Measurements from ENCODE around the gene SLC6A18. TPM values are rescaled to one million over a fixed set of nuclear protein-coding genes. Genes with fewer than 3 reads are reported as not detected.

The SLC6A18 gene
- total and polyA plus RNA-seq, 2 experiments from 2014 or later: not detected

- no peak for TF ChIP-seq CTCF (IDR thresholded peaks at IDR 0.05; ENCODE audit: low read depth, low read length)
- H3K27me3 ChIP-seq: no peaks in the 10 kb centered on the region
- no peaks in the 10 kb centered on the region for H3K4me1 ChIP-seq (ENCODE audit: low read depth)
- H3K9me3 ChIP-seq (ENCODE audit: low read depth): no peaks in the 10 kb centered on the region
- no peak overlapping the region for H3K27ac ChIP-seq
- H3K4me3 ChIP-seq: no peak overlapping the region
- DNase-seq (ENCODE audit: low read depth in 1 of 2, low spot score in 1 of 2): no peak
- H3K36me3 ChIP-seq: no peaks in the 10 kb centered on the region
Observed at GRCh38 chr5:1241509-1242080, 16.4 kb downstream of the SLC6A18 start.

DNA sequence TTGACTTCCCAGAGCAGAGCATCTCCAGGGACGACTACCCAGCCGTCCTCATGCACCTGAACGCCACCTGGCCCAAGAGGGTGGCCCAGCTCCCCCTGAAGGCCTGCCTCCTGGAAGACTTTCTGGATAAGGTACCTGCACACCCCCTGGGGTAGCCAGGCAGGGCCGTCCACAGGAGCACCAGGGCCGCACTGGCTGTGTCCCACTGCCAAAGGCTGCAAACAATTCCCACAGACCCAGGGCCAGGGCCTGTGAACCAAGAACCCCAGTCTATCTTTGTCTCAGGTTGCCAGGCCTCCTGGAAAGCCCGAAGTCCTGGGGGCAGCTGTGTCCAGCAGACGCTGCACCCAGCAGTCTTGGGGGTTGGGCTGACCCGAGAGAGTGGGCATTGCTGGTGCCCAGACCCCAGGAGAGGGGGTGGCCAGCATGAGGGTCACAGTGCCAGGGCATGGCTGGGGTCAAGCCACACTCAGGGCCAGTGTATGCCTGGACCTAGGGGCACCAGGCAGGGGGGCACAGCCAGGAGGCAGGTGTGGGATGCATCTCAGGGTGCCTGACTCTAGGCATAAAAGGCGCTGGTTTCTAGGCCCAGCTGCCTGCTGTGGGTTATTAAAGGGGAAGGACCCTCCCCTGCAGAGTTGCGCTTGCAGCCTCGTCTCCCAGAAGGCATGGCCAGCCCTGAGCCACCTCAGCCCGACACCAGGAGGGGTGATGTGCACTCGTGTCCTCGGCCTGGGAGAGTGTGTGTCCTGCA lies 17.7 kb downstream of the SLC6A18 start:
- H3K4me3 ChIP-seq: no peak overlapping the region
- H3K4me1 ChIP-seq (ENCODE audit: low read depth): no peaks in the 10 kb centered on the region

DNA sequence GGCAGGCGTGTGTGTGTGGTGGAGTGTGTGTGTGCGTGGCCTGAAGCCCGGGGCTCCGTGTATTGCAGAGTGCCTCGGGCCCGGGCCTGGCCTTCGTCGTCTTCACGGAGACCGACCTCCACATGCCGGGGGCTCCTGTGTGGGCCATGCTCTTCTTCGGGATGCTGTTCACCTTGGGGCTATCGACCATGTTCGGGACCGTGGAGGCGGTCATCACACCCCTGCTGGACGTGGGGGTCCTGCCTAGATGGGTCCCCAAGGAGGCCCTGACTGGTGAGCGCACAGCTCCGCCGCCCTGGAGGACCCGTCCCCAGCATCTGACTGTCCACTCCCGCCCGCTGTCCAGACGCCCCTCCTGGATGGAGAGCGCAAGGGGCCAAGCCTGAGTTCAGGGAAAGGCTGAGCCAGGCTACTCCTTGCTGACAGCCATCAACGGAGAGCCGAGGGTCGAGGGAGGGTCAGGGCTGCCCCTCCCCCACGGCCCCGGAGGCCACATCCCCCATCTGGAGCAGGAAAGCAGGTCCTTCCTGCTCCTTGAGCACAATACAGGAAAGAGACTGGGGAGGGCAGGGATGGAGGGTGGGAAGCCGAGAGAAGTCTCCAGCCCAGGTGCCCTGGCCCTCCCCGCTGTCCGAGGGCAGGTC lies 18.4 kb downstream of the SLC6A18 start:
- no peaks in the 10 kb centered on the region for H3K9me3 ChIP-seq (ENCODE audit: low read depth)
- H3K4me1 ChIP-seq (ENCODE audit: low read depth): no peaks in the 10 kb centered on the region
- TF ChIP-seq CTCF (IDR thresholded peaks at IDR 0.05; ENCODE audit: low read depth, low read length): no peak
- no peak overlapping the region for H3K27ac ChIP-seq
- no peak overlapping the region for H3K4me3 ChIP-seq
- H3K36me3 ChIP-seq: no peaks in the 10 kb centered on the region
- H3K27me3 ChIP-seq: no peaks in the 10 kb centered on the region
- DNase-seq (ENCODE audit: low read depth in 1 of 2, low spot score in 1 of 2): peak in 1 of 2 donors; percentile 42

More for the DNA sequence above, 17.7 kb downstream of the SLC6A18 start:
- Histone ChIP-seq H3K27ac (no peak overlapping the region), H3K27me3 (no peaks in the 10 kb centered on the region), H3K36me3 (no peaks in the 10 kb centered on the region), H3K9me3 (ENCODE audit: low read depth) (no peaks in the 10 kb centered on the region)
- TF ChIP-seq CTCF (IDR thresholded peaks at IDR 0.05; ENCODE audit: low read depth, low read length): no peak
- no peak for DNase-seq (ENCODE audit: low read depth in 1 of 2, low spot score in 1 of 2)

DNA sequence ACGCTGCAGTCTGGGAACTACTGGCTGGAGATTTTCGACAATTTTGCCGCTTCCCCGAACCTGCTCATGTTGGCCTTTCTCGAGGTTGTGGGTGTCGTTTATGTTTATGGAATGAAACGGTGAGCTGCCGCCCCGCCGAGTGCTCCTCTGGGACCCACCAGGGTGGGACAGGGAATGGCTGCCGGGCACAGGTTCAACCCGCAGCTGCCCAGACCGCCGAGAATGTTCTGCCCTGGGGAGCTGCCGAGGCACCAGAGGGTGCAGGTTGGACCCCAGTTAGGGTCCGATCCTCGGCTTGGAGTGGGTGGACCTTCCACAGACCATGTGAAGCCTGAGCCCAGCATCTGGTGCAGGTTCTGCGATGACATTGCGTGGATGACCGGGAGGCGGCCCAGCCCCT lies 19.1 kb downstream of the SLC6A18 start:
- TF ChIP-seq CTCF (IDR thresholded peaks at IDR 0.05; ENCODE audit: low read depth, low read length): no peak
- H3K4me3 ChIP-seq: no peak overlapping the region
- H3K4me1 ChIP-seq (ENCODE audit: low read depth): no peaks in the 10 kb centered on the region
- H3K27ac ChIP-seq: no peak overlapping the region
- H3K9me3 ChIP-seq (ENCODE audit: low read depth): no peaks in the 10 kb centered on the region
- H3K27me3 ChIP-seq: no peaks in the 10 kb centered on the region
- no peaks in the 10 kb centered on the region for H3K36me3 ChIP-seq
- no peak for DNase-seq (ENCODE audit: low read depth in 1 of 2, low spot score in 1 of 2)

DNA sequence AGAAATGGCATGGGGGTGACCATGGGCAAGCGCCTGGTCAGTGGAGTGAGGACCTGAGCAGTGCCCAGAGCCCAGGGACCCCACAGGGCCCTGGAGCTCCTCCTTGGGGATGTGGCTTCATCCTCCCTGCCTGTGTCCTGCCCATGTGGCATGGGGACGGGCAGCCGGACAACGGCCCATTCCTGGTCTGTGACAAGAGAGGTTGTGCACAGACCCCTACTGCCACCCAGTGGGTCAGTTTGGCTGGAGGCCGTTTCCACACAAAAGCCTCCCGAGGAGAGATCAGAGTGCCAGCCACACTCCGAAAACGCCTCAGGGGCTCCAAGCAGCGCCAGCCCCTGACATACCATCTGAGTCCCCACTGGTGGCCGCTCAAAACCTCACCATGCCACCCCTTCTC lies 19.8 kb downstream of the SLC6A18 start:
- Histone ChIP-seq H3K4me3 (no peak overlapping the region), H3K36me3 (no peaks in the 10 kb centered on the region), H3K9me3 (ENCODE audit: low read depth) (no peaks in the 10 kb centered on the region), H3K27ac (no peak overlapping the region), H3K4me1 (ENCODE audit: low read depth) (no peaks in the 10 kb centered on the region), H3K27me3 (no peaks in the 10 kb centered on the region)
- DNase-seq (ENCODE audit: low read depth in 1 of 2, low spot score in 1 of 2): peak in 1 of 2 donors; percentile 12
- no peak for TF ChIP-seq CTCF (IDR thresholded peaks at IDR 0.05; ENCODE audit: low read depth, low read length)
